RWPE1 (cell line): ENCODE data around the gene BANP.
A peak's percentile ranks its signal among the peaks of the same experiment; 100 is the strongest.

ENCODE experiments used
- CTCF ChIA-PET: fragments of 350-600 bp; sonication (Branson Sonifier 250); formaldehyde crosslinking; extraction: SDS; loops from one replicate; lab custom pipeline; 2021; lab: Yijun Ruan, JAX
- POLR2A ChIA-PET: fragments of 400-600 bp; formaldehyde crosslinking; extraction: SDS; loops from one replicate; lab custom pipeline; 2020; ENCODE audit warnings: antibody characterized with exemption; ENCODE audit not compliant: low non-redundant PET; lab: Yijun Ruan, JAX
- DNase-seq: peaks from one replicate; pipeline ENCODE4 v3.0.0; 2012; ENCODE audit warnings: low spot score
- H3K27ac ChIP-seq: fragments of 450-650 bp; 2 replicates; pipeline ENCODE4 v1.5.1; 2017
- CTCF ChIP-seq: fragments of 450-650 bp; conservative IDR thresholded peaks from 2 replicates; pipeline ENCODE4 v1.5.1; 2017; ENCODE audit warnings: low read depth, mild to moderate bottlenecking

The BANP gene

GRCh38 chr16:87952751-87953150 lies 1.5 kb downstream of the BANP start:
- no peak for DNase-seq
- TF ChIP-seq CTCF: no peak
- peak overlapping the region; percentile 92; the same call in 1 of the 2 replicates for H3K27ac ChIP-seq
- ChIA-PET CTCF (interaction anchor here (0.6 to 1.8 kb wide), 2 partner anchors 10 to 22 kb away, joined by 4 to 6 read pairs; no protein-coding TSS in a partner anchor), POLR2A (interaction anchor here (0.6 kb wide), 1 partner anchor 95 kb away, joined by 3 read pairs; no protein-coding TSS in a partner anchor)

- CTCF ChIA-PET: interaction anchor here (0.6 to 1.8 kb wide), 2 partner anchors 10 to 23 kb away, joined by 4 to 6 read pairs; no protein-coding TSS in a partner anchor
- POLR2A ChIA-PET: no interaction called here
- no peak for TF ChIP-seq CTCF
- DNase-seq: no peak
- no peak overlapping the region for H3K27ac ChIP-seq
Observed at GRCh38 chr16:87953308-87954215, 2.3 kb downstream of the BANP start.

- CTCF ChIA-PET: interaction anchor here (1.8 kb wide), 1 partner anchor 9 kb away, joined by 4 read pairs; no protein-coding TSS in a partner anchor
Observed at GRCh38 chr16:87954361-87954760, 3.1 kb downstream of the BANP start.

GRCh38 chr16:87954826-87955225 lies 3.6 kb downstream of the BANP start:
- CTCF ChIA-PET: no interaction called here
- TF ChIP-seq CTCF: no peak
- peak overlapping the region; percentile 25 for H3K27ac ChIP-seq
- POLR2A ChIA-PET: no interaction called here
- DNase-seq: no peak

More at GRCh38 chr16:87954361-87954760, 3.1 kb downstream of the BANP start:
- POLR2A ChIA-PET: no interaction called here
- H3K27ac ChIP-seq: peak overlapping the region; percentile 25
- no peak for TF ChIP-seq CTCF
- DNase-seq: no peak

- no peak for DNase-seq
- ChIA-PET CTCF (no interaction called here), POLR2A (no interaction called here)
- TF ChIP-seq CTCF: no peak
- peak overlapping the region; percentile 26; the same call in 1 of the 2 replicates for H3K27ac ChIP-seq
Observed at GRCh38 chr16:87955302-87956097, 4.3 kb downstream of the BANP start.

- POLR2A ChIA-PET: no interaction called here
- H3K27ac ChIP-seq: peak overlapping the region; percentile 26; the same call in 1 of the 2 replicates
- CTCF ChIA-PET: no interaction called here
Observed at GRCh38 chr16:87956098-87956364, 4.8 kb downstream of the BANP start.

More at GRCh38 chr16:87956098-87956364, 4.8 kb downstream of the BANP start:
- no peak for DNase-seq
- TF ChIP-seq CTCF: no peak
